Stimulated activated effector memory CD8-positive, alpha-beta T cell treated with anti-CD3 and anti-CD28 coated beads, Interleukin-12 subunit alpha, Interleukin-12 subunit beta, amount 100 ng/mL, for 72 hours (primary cell): ENCODE measurements around the gene EPG5.

Source experiments
- ATAC-seq: fragments of 150-1000 bp; cut with Tn5 transposase; 2 replicates; pipeline ENCODE4 v1.10.0; 2021
- DNase-seq, 2 donors: peaks; one replicate each; pipeline ENCODE4 v3.0.0; 2021 to 2022; ENCODE audit warnings: low spot score in 2 of 2
- H3K27ac Mint-ChIP-seq: one replicate; pipeline ENCODE4 v1.8.0; 2022; ENCODE audit warnings: mild to moderate bottlenecking, mixed read lengths
- H3K36me3 Mint-ChIP-seq: one replicate; pipeline ENCODE4 v1.8.0; 2022; ENCODE audit warnings: mild to moderate bottlenecking, mixed read lengths
- H3K4me1 Mint-ChIP-seq: one replicate; pipeline ENCODE4 v1.8.0; 2022; ENCODE audit warnings: mixed read lengths
- H3K4me3 Mint-ChIP-seq: one replicate; pipeline ENCODE4 v1.8.0; 2022; ENCODE audit warnings: mild to moderate bottlenecking, mixed read lengths
- H3K9me3 Mint-ChIP-seq: one replicate; pipeline ENCODE4 v1.8.0; 2022; ENCODE audit warnings: mixed read lengths

Gene EPG5

DNA sequence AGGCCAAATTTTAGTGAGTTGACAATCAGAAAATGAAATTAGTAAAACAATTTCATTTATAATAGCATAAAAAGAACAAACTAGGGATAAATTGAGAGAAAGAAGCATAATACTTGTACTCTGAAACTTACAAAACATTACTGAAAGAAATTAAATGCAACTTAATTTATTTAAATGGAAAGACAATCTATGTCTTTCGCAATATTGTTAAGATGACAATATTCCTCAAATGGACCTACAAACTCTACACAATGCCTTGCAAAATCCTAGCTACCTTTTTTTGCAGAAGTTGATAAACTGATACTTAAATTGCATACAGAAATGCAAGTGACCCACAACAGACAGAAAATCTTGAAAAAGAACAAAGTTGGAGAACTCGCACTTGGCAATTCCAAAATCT is 9.1 kb downstream of the EPG5 start:
- Mint-ChIP-seq H3K27ac (no peak overlapping the region), H3K9me3 (no peaks in the 10 kb centered on the region), H3K4me3 (no peak overlapping the region), H3K36me3 (peaks cover 47% of the 10 kb centered on the region), H3K4me1 (peaks cover 52% of the 10 kb centered on the region)
- ATAC-seq (no peak), DNase-seq (no peak)

DNA sequence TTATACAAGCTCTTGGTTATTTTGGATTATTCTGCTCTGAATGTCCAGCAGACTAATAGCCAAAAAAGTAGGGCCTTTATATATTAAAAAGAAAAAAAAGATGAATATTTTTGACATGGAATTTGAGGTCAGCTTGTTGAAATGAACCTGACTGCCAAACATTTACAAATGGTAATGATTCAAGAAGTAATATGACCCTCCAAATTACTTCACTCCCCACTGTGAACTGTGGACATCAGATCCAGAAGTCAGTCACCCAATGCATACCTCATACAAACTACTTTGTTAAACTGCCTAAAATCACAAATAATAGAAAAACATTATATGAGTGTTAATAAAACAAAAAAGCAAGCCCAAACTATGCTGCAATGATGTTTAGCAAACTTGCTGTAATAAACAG is 10.0 kb downstream of the EPG5 start:
- peaks cover 50% of the 10 kb centered on the region for H3K4me1 Mint-ChIP-seq
- peaks cover 52% of the 10 kb centered on the region for H3K36me3 Mint-ChIP-seq
- H3K4me3 Mint-ChIP-seq, result no peak overlapping the region
- no peaks in the 10 kb centered on the region for H3K9me3 Mint-ChIP-seq
- H3K27ac Mint-ChIP-seq, result no peak overlapping the region
- ATAC-seq, result no peak
- no peak for DNase-seq

DNA sequence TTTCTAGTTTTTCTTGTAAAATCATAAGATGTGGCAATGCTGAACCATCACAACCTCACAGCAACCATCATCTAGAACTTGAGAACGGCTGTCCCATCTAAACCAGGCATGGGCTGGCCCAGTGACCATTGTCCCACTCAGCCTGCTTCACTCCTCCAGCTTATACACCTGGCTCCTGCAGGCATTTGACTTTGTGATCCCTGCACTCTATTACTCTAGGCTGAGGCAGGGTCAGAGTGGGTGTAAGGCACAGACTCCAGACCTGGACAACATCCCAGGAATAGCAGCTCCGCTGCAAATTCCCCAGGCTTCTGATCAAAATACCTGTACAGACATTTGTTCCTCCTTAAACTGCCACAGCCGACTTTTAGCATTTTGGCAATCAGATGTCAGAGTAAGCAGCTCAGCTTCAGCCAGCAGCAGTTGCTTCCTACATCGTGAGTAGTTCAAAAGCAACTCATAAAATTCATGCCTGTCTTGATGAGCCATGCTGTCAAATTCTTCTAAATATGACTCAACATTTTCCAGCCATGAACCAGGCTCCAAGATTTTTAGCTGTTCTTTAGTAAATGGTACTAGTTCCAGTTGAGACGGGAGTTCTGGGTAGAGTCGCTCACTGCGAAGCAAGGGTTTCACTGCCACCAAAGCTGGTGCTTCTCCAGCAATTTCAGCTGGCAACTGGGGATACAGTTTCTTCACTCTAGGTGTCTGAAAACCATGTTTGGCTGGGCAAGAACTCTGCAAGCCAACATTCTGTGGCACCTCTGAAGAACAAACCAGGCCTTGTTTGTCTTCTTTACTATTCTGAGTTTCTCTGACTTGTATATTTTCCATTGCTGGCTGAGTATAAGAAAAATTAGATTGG is 12.8 kb downstream of the EPG5 start:
- peaks cover 35% of the 10 kb centered on the region for H3K4me1 Mint-ChIP-seq
- H3K36me3 Mint-ChIP-seq, result peaks cover 70% of the 10 kb centered on the region
- H3K9me3 Mint-ChIP-seq, result no peaks in the 10 kb centered on the region
- no peak for ATAC-seq
- DNase-seq, result no peak
- no peak overlapping the region for H3K4me3 Mint-ChIP-seq
- no peak overlapping the region for H3K27ac Mint-ChIP-seq

DNA sequence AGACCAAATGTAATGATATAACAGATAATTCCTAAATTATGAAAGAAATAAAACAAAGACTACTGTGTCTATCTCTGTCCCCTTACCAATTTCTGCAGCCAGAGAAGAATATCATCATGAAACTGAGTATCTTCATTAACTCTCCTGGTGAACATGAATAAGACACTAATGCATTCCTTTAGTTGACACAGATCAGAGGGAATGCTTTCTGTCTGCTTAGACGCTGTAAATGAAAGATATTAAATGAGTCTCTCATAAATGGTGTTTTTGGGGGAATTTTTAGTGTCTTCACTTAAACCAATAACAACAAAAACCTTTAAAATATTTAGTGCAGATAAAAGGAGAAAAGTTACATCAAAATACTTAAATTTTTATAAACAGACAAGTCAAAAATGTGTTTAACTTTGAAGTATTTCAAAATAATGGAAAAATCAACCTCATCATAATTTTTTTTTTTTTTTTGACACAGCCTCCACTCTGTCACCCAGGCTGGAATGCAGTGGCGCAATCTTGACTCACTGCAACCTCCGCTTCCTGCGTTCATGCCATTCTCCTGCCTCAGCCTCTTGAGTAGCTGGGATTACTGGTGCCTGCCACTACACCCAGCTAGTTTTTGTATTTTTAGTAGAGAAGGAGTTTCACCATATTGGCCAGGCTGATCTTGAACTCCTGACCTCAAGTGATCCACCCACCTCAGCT is 16.0 kb downstream of the EPG5 start:
- no peak overlapping the region for H3K4me3 Mint-ChIP-seq
- no peak for DNase-seq
- no peak for ATAC-seq
- H3K9me3 Mint-ChIP-seq, result no peaks in the 10 kb centered on the region
- H3K36me3 Mint-ChIP-seq, result peaks cover 100% of the 10 kb centered on the region
- H3K27ac Mint-ChIP-seq, result no peak overlapping the region
- peaks cover 22% of the 10 kb centered on the region for H3K4me1 Mint-ChIP-seq

DNA sequence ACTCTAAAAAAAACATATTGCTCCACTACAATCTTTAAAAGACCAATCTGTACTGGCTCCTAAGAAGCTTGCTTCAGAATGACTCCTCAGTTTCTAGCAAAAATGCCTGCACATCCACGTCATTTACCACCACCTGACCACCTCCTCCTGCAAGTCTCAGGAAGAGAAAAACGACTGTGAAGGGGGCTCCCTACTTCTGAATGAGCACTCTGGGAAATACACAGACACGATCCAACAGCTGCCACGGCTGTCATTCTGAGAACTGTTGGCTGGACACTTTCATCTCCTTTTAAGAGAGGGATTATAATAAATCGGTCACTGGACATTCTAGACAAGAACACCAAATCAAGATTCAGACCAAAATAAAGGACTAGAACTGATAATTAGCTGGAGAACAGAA is 21.5 kb downstream of the EPG5 start:
- no peak for DNase-seq
- peaks cover 8% of the 10 kb centered on the region for H3K4me1 Mint-ChIP-seq
- no peak overlapping the region for H3K4me3 Mint-ChIP-seq
- H3K27ac Mint-ChIP-seq, result no peak overlapping the region
- ATAC-seq, result no peak
- H3K36me3 Mint-ChIP-seq, result peaks cover 100% of the 10 kb centered on the region
- peaks cover 5% of the 10 kb centered on the region for H3K9me3 Mint-ChIP-seq

DNA sequence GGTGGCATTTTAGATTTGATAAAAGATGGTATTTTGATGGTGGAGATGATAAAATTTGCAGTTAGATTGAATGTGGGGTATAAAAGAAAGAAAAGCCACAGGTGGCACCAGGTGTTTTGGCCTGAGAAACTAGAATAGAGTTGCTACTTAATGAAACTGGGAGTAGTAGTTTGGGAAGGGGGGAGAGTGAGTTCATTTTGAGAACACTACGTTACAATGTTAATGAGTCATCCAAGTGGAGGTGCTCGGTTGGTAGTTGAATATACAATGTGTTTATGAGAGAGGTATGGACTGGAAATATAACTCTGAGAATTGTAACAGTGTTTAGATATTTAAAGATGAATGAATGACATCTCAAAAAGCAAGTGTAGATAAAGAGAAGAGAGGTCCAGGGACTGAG is 26.4 kb downstream of the EPG5 start:
- ATAC-seq (no peak), DNase-seq (no peak)
- Mint-ChIP-seq H3K27ac (no peak overlapping the region), H3K4me3 (no peak overlapping the region), H3K9me3 (peaks cover 8% of the 10 kb centered on the region), H3K4me1 (peaks cover 41% of the 10 kb centered on the region), H3K36me3 (peaks cover 89% of the 10 kb centered on the region)

DNA sequence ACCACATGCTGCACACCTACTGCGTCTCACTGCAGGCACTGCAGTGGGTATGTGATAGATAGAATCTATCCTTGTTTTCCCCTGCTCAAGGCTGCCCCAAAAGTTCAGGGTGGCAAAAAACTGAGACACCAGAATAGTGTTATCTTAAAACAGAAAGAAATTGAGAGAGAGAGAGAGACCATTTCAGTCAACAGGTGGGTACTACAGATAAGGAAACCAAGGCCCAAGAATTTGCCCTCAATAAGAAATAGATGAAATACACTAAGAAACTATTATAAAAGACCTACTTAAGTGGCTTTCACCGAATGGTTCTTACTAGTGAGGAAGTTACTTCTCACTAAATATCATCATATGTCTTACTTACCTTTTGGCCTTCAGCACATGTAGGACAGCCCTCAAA is 27.9 kb downstream of the EPG5 start:
- H3K27ac Mint-ChIP-seq, result no peak overlapping the region
- H3K9me3 Mint-ChIP-seq, result peaks cover 8% of the 10 kb centered on the region

DNA sequence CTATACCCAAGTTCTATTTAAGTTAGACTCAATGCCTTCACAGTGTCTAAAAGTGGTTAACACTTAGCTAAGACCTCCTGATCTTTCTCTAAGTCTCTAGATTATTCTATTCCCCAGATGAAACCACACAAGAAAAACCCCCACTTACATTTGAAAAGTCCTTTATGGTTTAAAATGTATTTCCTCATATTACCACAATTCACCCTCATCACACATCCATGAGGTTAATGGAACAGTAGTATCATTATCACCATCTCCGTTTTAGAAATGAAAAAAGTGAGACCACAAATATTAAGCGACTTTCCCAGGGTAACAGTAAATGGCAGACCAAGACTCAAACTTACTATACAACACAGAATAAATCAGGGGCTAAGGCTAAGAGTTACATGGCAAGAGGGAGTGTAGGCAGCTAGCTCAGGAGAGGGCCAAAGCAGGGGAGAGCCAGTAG is 28.6 kb downstream of the EPG5 start:
- H3K36me3 Mint-ChIP-seq, result peaks cover 85% of the 10 kb centered on the region
- peak overlapping the region; percentile 24 for H3K27ac Mint-ChIP-seq
- peaks cover 8% of the 10 kb centered on the region for H3K9me3 Mint-ChIP-seq
- DNase-seq (no peak), ATAC-seq (peak; percentile 94)
- peaks cover 44% of the 10 kb centered on the region for H3K4me1 Mint-ChIP-seq
- no peak overlapping the region for H3K4me3 Mint-ChIP-seq

More for the DNA sequence above, 27.9 kb downstream of the EPG5 start:
- no peak for ATAC-seq
- no peak overlapping the region for H3K4me3 Mint-ChIP-seq
- no peak for DNase-seq
- peaks cover 85% of the 10 kb centered on the region for H3K36me3 Mint-ChIP-seq
- peaks cover 44% of the 10 kb centered on the region for H3K4me1 Mint-ChIP-seq

DNA sequence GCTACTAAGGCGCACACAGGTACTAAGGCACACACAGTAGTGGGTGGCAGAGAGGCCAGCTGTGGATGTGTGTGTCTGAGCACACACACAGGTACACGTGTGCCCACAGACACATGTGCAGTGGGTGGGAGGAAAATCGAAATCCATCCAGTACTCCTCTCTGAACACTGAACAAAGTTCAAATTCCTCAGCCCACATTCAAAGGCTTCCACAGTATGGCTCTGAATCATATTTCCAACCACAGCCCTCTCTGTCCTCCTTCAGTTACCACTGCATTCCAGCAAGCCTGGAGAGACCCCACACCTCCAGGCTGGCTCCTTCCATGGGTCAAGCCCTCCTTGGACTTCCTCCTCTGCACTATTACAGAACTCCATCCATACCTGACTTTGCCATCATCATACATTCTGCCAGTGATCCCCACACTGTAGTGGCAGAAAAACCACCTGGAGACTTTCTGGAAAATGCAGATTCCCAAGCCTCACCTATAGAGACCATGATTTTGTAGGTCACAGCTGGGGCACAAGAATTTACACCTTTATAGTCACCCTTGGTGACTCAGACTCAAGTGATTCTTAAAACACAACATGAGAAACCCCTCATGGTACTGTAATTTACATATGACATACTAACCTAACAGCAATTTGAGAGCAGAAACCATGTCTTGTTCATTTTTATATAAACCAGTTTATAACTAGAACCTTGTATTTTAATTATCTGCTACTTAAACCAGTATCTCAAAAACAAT is 31.4 kb downstream of the EPG5 start:
- peaks cover 3% of the 10 kb centered on the region for H3K9me3 Mint-ChIP-seq
- no peak for DNase-seq
- H3K36me3 Mint-ChIP-seq, result peaks cover 83% of the 10 kb centered on the region
- H3K4me1 Mint-ChIP-seq, result peaks cover 37% of the 10 kb centered on the region
- ATAC-seq, result peak; percentile 69
- H3K27ac Mint-ChIP-seq, result no peak overlapping the region
- no peak overlapping the region for H3K4me3 Mint-ChIP-seq

DNA sequence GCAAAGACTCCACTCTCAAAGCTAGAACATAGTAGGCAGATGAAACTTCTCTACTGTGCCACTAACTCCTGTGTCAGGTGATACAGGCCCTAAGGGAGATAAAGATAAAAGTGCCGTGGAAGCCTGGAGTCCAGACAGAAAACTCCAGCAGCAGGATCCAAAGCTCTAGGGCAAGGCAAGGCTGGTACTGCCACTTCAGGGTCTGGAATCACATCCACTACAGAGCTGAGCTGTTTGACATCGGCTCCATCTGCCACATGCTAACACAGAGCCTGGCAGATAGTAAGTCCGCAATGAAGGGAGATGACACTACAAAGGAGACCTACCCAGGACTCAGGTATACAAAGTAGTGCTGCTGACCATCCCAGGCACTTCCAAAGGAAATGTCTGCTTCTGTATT is 34.4 kb downstream of the EPG5 start:
- DNase-seq (no peak), ATAC-seq (no peak)
- Mint-ChIP-seq H3K36me3 (peaks cover 85% of the 10 kb centered on the region), H3K27ac (no peak overlapping the region), H3K4me3 (no peak overlapping the region), H3K4me1 (peaks cover 9% of the 10 kb centered on the region), H3K9me3 (no peaks in the 10 kb centered on the region)

DNA sequence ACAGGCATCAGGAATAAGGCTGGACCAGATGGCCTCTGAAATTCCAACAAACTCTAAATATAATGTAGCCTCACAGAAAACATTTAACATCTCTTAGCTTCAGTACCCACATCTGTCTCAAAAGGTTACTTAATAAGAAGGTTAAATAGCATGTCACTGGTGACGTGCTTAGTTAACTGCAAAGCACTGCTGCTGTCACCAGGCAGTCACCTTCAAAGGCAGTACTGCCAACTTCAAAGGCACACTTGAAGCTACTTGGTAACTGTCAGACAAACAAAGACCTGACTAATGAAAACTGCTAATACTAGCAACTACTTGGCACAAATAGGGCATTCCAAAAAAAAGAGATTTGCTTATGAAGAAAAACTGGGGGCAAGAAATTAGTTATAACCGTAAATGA is 36.2 kb downstream of the EPG5 start:
- no peaks in the 10 kb centered on the region for H3K9me3 Mint-ChIP-seq
- peaks cover 4% of the 10 kb centered on the region for H3K4me1 Mint-ChIP-seq
- no peak for DNase-seq
- no peak overlapping the region for H3K27ac Mint-ChIP-seq
- no peak for ATAC-seq
- peaks cover 95% of the 10 kb centered on the region for H3K36me3 Mint-ChIP-seq
- H3K4me3 Mint-ChIP-seq, result no peak overlapping the region

DNA sequence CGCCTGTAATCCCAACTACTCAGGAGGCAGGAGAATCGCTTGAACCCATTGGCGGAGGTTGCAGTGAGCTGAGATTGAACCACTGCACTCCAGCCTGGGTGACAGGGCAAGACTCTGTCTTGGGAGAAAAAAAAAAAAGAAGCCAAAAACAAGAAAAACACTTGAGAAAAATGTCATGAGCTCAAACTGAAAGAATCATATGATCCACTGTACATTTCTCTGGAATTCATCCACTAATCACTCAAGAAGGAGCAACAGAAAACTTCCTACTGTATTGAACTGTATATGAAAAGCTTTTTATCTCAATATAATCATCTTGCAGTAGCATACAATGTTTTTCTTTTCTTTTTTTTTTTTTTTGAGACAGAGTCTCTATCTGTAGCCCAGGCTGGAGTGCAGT is 40.4 kb downstream of the EPG5 start:
- no peak overlapping the region for H3K27ac Mint-ChIP-seq
- H3K9me3 Mint-ChIP-seq, result no peaks in the 10 kb centered on the region
- H3K4me1 Mint-ChIP-seq, result no peaks in the 10 kb centered on the region
- no peak for ATAC-seq
- DNase-seq, result no peak
- H3K4me3 Mint-ChIP-seq, result no peak overlapping the region
- H3K36me3 Mint-ChIP-seq, result peaks cover 99% of the 10 kb centered on the region

DNA sequence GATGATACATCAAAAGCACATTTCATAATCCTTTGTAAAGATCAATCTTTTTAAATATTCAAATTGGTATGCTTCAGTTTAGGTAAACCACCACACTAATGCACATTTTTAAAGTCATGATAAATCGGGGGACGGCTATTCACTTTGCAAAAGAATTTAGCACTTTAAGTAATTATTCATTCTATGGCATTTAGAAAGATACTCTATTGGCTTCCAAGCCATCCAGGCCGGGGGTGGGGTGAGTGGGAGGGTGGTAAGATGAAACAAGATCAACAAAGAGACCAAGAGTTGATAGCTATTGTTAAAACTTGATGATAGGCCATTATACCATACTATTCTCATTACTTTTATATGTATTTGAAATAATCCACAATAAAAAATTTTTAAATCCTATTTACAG is 41.0 kb downstream of the EPG5 start:
- DNase-seq, result no peak
- peaks cover 99% of the 10 kb centered on the region for H3K36me3 Mint-ChIP-seq

DNA sequence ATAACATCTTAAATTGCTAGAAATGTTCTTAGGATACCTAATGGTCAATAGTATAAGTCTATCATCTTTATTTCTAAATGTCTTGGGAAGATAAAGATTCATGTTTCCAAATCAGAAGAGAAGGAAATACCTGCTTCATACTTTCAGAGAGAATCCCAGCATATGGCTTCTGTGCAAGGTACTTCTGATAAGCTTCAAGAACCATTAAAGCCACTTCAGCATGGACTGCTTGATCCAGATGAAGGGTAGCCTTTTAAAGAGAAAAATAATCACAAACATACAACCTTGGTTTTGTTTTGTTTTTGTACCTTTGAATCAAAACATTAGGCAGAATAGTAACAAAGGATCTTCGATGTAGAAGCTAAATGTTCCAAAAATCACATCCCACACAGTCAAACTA is 44.0 kb downstream of the EPG5 start:
- ATAC-seq (no peak), DNase-seq (no peak)
- H3K27ac Mint-ChIP-seq, result no peak overlapping the region
- H3K9me3 Mint-ChIP-seq, result no peaks in the 10 kb centered on the region
- no peak overlapping the region for H3K4me3 Mint-ChIP-seq
- peaks cover 97% of the 10 kb centered on the region for H3K36me3 Mint-ChIP-seq
- peaks cover 17% of the 10 kb centered on the region for H3K4me1 Mint-ChIP-seq

More for the DNA sequence above, 41.0 kb downstream of the EPG5 start:
- peaks cover 3% of the 10 kb centered on the region for H3K4me1 Mint-ChIP-seq
- H3K4me3 Mint-ChIP-seq, result no peak overlapping the region
- no peak for ATAC-seq
- H3K27ac Mint-ChIP-seq, result no peak overlapping the region
- no peaks in the 10 kb centered on the region for H3K9me3 Mint-ChIP-seq

DNA sequence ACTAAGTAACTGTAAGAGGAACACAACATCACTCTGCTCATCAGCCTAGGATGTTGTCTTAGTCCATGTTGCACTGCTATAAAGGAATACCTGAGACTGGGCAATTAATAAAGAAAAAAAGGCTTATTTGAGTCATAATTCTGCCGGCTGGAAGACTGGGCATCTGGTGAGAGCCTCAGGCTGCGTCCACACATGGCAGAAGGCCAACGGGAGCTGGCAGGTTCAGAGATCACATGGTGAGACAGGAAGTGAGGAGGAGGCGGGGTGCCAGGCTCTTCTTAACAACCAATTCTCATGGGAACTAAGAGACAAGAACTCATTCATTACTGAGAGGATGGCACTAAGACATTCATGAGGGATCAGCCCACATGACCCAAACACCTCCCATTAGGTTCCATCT is 46.8 kb downstream of the EPG5 start:
- H3K4me1 Mint-ChIP-seq, result peaks cover 17% of the 10 kb centered on the region
- no peak overlapping the region for H3K4me3 Mint-ChIP-seq
- no peak for DNase-seq
- peaks cover 97% of the 10 kb centered on the region for H3K36me3 Mint-ChIP-seq
- no peaks in the 10 kb centered on the region for H3K9me3 Mint-ChIP-seq
- H3K27ac Mint-ChIP-seq, result peak overlapping the region; percentile 1
- ATAC-seq, result no peak
